GM23338 (cell line): ENCODE results near the gene ZNF579. TPM values are rescaled to one million over a fixed set of nuclear protein-coding genes. Genes with fewer than 3 reads are reported as not detected.

Source experiments
- ATAC-seq: fragments of 200-7000 bp; cut with Tn5 transposase; 3 replicates; pipeline ENCODE4 v1.9.1; 2020
- DNase-seq: peaks from one replicate; pipeline ENCODE4 v3.0.0-alpha.2; 2015; ENCODE audit warnings: low spot score
- H2AFZ ChIP-seq: fragments of 200-600 bp; sonication (generic); 2 replicates; pipeline ENCODE4 v1.8.0; 2016; ENCODE audit warnings: antibody characterized with exemption, mild to moderate bottlenecking, moderate library complexity
- H3F3A ChIP-seq: fragments of 200-600 bp; sonication (generic); replicated peaks from 2 replicates; pipeline ENCODE4 v1.8.0; 2017; ENCODE audit warnings: antibody characterized with exemption, mixed run types, low read depth
- H3K27ac ChIP-seq: fragments of 200-600 bp; sonication (generic); 2 replicates; pipeline ENCODE4 v1.6.1; 2016; ENCODE audit warnings: low read depth
- H3K27me3 ChIP-seq: fragments of 200-600 bp; sonication (generic); 2 replicates; pipeline ENCODE4 v1.8.0; 2016; ENCODE audit warnings: mild to moderate bottlenecking, mixed run types, moderate library complexity; ENCODE audit not compliant: insufficient read depth
- H3K36me3 ChIP-seq: fragments of 200-600 bp; sonication (generic); 2 replicates; pipeline ENCODE4 v1.8.0; 2016; ENCODE audit warnings: mild to moderate bottlenecking; ENCODE audit not compliant: insufficient read depth
- H3K4me1 ChIP-seq: fragments of 200-600 bp; sonication (generic); 2 replicates; pipeline ENCODE4 v1.8.0; 2016; ENCODE audit warnings: mild to moderate bottlenecking, moderate library complexity; ENCODE audit not compliant: insufficient read depth
- H3K4me2 ChIP-seq: fragments of 200-600 bp; sonication (generic); 2 replicates; pipeline ENCODE4 v1.7.1; 2017; ENCODE audit warnings: mixed run types
- H3K4me3 ChIP-seq: fragments of 200-600 bp; sonication (generic); 2 replicates; pipeline ENCODE4 v1.6.1; 2016; ENCODE audit warnings: mixed run types
- H3K79me2 ChIP-seq: fragments of 200-600 bp; sonication (generic); replicated peaks from 2 replicates; pipeline ENCODE4 v1.8.0; 2017; ENCODE audit warnings: mild to moderate bottlenecking; ENCODE audit not compliant: insufficient read depth
- H3K9me2 ChIP-seq: fragments of 200-600 bp; sonication (generic); 2 replicates; pipeline ENCODE4 v1.8.0; 2017; ENCODE audit not compliant: insufficient read depth
- H4K20me1 ChIP-seq: fragments of 200-600 bp; sonication (generic); replicated peaks from 2 replicates; pipeline ENCODE4 v1.8.0; 2017; ENCODE audit warnings: mild to moderate bottlenecking; ENCODE audit not compliant: insufficient read depth
- H3K27ac Mint-ChIP-seq: 2 replicates; pipeline ENCODE4 v1.8.0; 2020; ENCODE audit warnings: inconsistent platforms, mild to moderate bottlenecking, moderate library complexity, mixed read lengths
- H3K27me3 Mint-ChIP-seq: 3 replicates; pipeline ENCODE4 v1.8.0; 2022; ENCODE audit warnings: low read depth, mild to moderate bottlenecking, moderate library complexity, mixed read lengths, inconsistent platforms; ENCODE audit not compliant: insufficient read depth, poor library complexity
- H3K36me3 Mint-ChIP-seq: 3 replicates; pipeline ENCODE4 v1.8.0; 2021; ENCODE audit warnings: low read depth, mild to moderate bottlenecking, inconsistent platforms, moderate library complexity, mixed read lengths
- H3K4me1 Mint-ChIP-seq: 3 replicates; pipeline ENCODE4 v1.8.0; 2020; ENCODE audit warnings: mild to moderate bottlenecking, inconsistent platforms, mixed read lengths
- H3K4me3 Mint-ChIP-seq: 3 replicates; pipeline ENCODE4 v1.8.0; 2021; ENCODE audit warnings: moderate library complexity, mild to moderate bottlenecking, inconsistent platforms, mixed read lengths
- H3K9me3 Mint-ChIP-seq: 3 replicates; pipeline ENCODE4 v1.8.0; 2020; ENCODE audit warnings: moderate library complexity, mild to moderate bottlenecking, inconsistent platforms, mixed read lengths
- CREB1 ChIP-seq: fragments of 250-450 bp; sonication (Bioruptor Pico); IDR thresholded peaks from 2 replicates; pipeline ENCODE4 v1.5.0; 2020; ENCODE audit warnings: low read depth, mild to moderate bottlenecking, moderate library complexity
- ETS1 ChIP-seq: IDR thresholded peaks from 2 replicates; pipeline ENCODE4 v1.6.1; 2016; ENCODE audit warnings: antibody characterized with exemption
- EZH2 ChIP-seq: fragments of 200-600 bp; sonication (generic); IDR thresholded peaks from one replicate; pipeline ENCODE4 v1.8.0; 2017; ENCODE audit warnings: antibody characterized with exemption, mild to moderate bottlenecking, low read depth; ENCODE audit not compliant: unreplicated experiment
- EZH2phosphoT487 ChIP-seq: fragments of 200-600 bp; sonication (generic); IDR thresholded peaks from one replicate; pipeline ENCODE4 v1.8.1; 2018; ENCODE audit warnings: antibody characterized with exemption; ENCODE audit not compliant: unreplicated experiment
- JUNB ChIP-seq: IDR thresholded peaks from one replicate; pipeline ENCODE4 v1.6.1; 2016; ENCODE audit warnings: antibody characterized with exemption; ENCODE audit not compliant: unreplicated experiment
- NANOG ChIP-seq: IDR thresholded peaks from 2 replicates; pipeline ENCODE4 v1.6.1; 2016; ENCODE audit warnings: antibody characterized with exemption, borderline replicate concordance
- POLR2AphosphoS5 ChIP-seq: IDR thresholded peaks from 2 replicates; pipeline ENCODE4 v1.6.1; 2016; ENCODE audit warnings: antibody characterized with exemption, low read depth
- REST ChIP-seq: IDR thresholded peaks from one replicate; pipeline ENCODE4 v1.6.1; 2018; ENCODE audit warnings: antibody characterized with exemption; ENCODE audit not compliant: unreplicated experiment
- STAT1 ChIP-seq: IDR thresholded peaks from one replicate; pipeline ENCODE4 v1.6.1; 2016; ENCODE audit warnings: antibody characterized with exemption; ENCODE audit not compliant: unreplicated experiment
- ZNF114 ChIP-seq: fragments of 250-450 bp; sonication (Bioruptor Pico); IDR thresholded peaks from 2 replicates; pipeline ENCODE4 v1.5.0; 2020; ENCODE audit warnings: mild to moderate bottlenecking, moderate library complexity
- ZNF331 ChIP-seq: fragments of 250-450 bp; sonication (Bioruptor Pico); IDR thresholded peaks from 2 replicates; pipeline ENCODE4 v1.5.0; 2020; ENCODE audit warnings: low read depth, mild to moderate bottlenecking, moderate library complexity
- polyA plus RNA-seq: library from polyadenylated mRNA; unstranded; fragments of >200 nt; fragmentation: Nextera tagmentation; extraction: Ambion mirVana; gene quantifications from 2 replicates; pipeline ENCODE4 v1.2.1, GENCODE V29; 2016
- total RNA-seq: library from RNA; depleted of rRNA; stranded (reverse); fragments of >200 nt; shearing (Covaris generic); gene quantifications from 2 replicates; pipeline ENCODE4 v1.2.3, GENCODE V29; 2014
- TF ChIP-seq, protein P1 (sequence below), 2 experiments: fragments of 200-600 bp in 1 of 2; sonication (generic) in 1 of 2; conservative IDR thresholded peaks; 2 replicates each; pipeline versions ENCODE4 v1.5.1 to v1.6.1; 2016 to 2017; ENCODE audit warnings: antibody characterized with exemption in 2 of 2, low read depth in 2 of 2, mild to moderate bottlenecking in 2 of 2, moderate library complexity in 1 of 2

ZNF579 gene
- total and polyA plus RNA-seq, 2 experiments from 2014 or later: 7.3 to 12.2 TPM

GRCh38 chr19:55615543-55616394 lies 35.1 kb upstream of the ZNF579 start:
- TF ChIP-seq EZH2 (no peak), CREB1 (CRISPR knock-in tag) (no peak), ZNF114 (CRISPR knock-in tag) (no peak)
- no peaks in the 10 kb centered on the region for H3K27me3 ChIP-seq
- Mint-ChIP-seq H3K27me3 (peaks cover 19% of the 10 kb centered on the region), H3K4me1 (0 out of 3 replicates have a peak, but pooled peaks cover 2% of the 10 kb centered on the region), H3K27ac (no peak overlapping the region), H3K9me3 (peaks cover 5% of the 10 kb centered on the region), H3K4me3 (no peak overlapping the region), H3K36me3 (peaks cover 45% of the 10 kb centered on the region)
- H3K4me3 ChIP-seq: no peak overlapping the region
- H3K36me3 ChIP-seq: no peaks in the 10 kb centered on the region
- no peak overlapping the region for H2AFZ ChIP-seq
- H3K79me2 ChIP-seq: 0 out of 2 replicates have a peak, but pooled peaks cover 2% of the 10 kb centered on the region
- peak; percentile 17 for DNase-seq
- peaks cover 11% of the 10 kb centered on the region for H4K20me1 ChIP-seq
- no peak overlapping the region for H3K27ac ChIP-seq
- H3K9me2 ChIP-seq: no peaks in the 10 kb centered on the region
- H3F3A ChIP-seq: peaks cover 3% of the 10 kb centered on the region; the same call in 1 of the 2 replicates
- ATAC-seq: no peak
- H3K4me1 ChIP-seq: no peaks in the 10 kb centered on the region
- no peak overlapping the region for H3K4me2 ChIP-seq

- Mint-ChIP-seq H3K27ac (no peak overlapping the region), H3K9me3 (peaks cover 5% of the 10 kb centered on the region), H3K27me3 (peaks cover 17% of the 10 kb centered on the region), H3K4me1 (0 out of 3 replicates have a peak, but pooled peaks cover 2% of the 10 kb centered on the region), H3K4me3 (no peak overlapping the region), H3K36me3 (peaks cover 38% of the 10 kb centered on the region)
- no peaks in the 10 kb centered on the region for H3K9me2 ChIP-seq
- H2AFZ ChIP-seq: no peak overlapping the region
- H3K27me3 ChIP-seq: no peaks in the 10 kb centered on the region
- H3K27ac ChIP-seq: no peak overlapping the region
- H3K79me2 ChIP-seq: peaks cover 2% of the 10 kb centered on the region; the same call in 1 of the 2 replicates
- no peaks in the 10 kb centered on the region for H3K36me3 ChIP-seq
- H3K4me2 ChIP-seq: no peak overlapping the region
- H3K4me3 ChIP-seq: no peak overlapping the region
- H4K20me1 ChIP-seq: peaks cover 18% of the 10 kb centered on the region
- DNase-seq (peak; percentile 12), ATAC-seq (peak; percentile 13; the same call in 2 of the 3 replicates)
- peaks cover 3% of the 10 kb centered on the region; the same call in 1 of the 2 replicates for H3F3A ChIP-seq
- H3K4me1 ChIP-seq: no peaks in the 10 kb centered on the region
- TF ChIP-seq EZH2 (no peak), NANOG (no peak), CREB1 (CRISPR knock-in tag) (no peak), ZNF114 (CRISPR knock-in tag) (no peak), JUNB (no peak), REST (no peak), ZNF331 (CRISPR knock-in tag) (no peak), ETS1 (no peak), EZH2phosphoT487 (no peak), STAT1 (no peak), POLR2AphosphoS5 (no peak)
- TF ChIP-seq, protein P1, sequence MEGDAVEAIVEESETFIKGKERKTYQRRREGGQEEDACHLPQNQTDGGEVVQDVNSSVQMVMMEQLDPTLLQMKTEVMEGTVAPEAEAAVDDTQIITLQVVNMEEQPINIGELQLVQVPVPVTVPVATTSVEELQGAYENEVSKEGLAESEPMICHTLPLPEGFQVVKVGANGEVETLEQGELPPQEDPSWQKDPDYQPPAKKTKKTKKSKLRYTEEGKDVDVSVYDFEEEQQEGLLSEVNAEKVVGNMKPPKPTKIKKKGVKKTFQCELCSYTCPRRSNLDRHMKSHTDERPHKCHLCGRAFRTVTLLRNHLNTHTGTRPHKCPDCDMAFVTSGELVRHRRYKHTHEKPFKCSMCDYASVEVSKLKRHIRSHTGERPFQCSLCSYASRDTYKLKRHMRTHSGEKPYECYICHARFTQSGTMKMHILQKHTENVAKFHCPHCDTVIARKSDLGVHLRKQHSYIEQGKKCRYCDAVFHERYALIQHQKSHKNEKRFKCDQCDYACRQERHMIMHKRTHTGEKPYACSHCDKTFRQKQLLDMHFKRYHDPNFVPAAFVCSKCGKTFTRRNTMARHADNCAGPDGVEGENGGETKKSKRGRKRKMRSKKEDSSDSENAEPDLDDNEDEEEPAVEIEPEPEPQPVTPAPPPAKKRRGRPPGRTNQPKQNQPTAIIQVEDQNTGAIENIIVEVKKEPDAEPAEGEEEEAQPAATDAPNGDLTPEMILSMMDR (conservative IDR thresholded peaks at IDR 0.05; ENCODE audit: low read depth in 2 of 2): no peak
These were observed 34.3 kb upstream of the ZNF579 start for GRCh38 chr19:55614711-55615542.
